Measurements from ENCODE around the gene EGFL8.
A peak's percentile ranks its signal among the peaks of the same experiment; 100 is the strongest.
"Not testable (repeated sequence)": the region's sequence is repeated elsewhere in the genome, so short reads cannot be mapped to it uniquely, and the experiment has no call there.

Gene EGFL8

GRCh38 chr6:32185681-32186131 lies 21.3 kb downstream of the EGFL8 start:
- DNase-seq: not testable (repeated sequence)

GRCh38 chr6:32186151-32186840 lies 21.9 kb downstream of the EGFL8 start:
- not testable (repeated sequence) for DNase-seq

GRCh38 chr6:32187009-32187709 lies 22.8 kb downstream of the EGFL8 start:
- DNase-seq: no peak

GRCh38 chr6:32187725-32188380 lies 23.5 kb downstream of the EGFL8 start:
- not testable (repeated sequence) for DNase-seq

GRCh38 chr6:32188381-32189068 lies 24.1 kb downstream of the EGFL8 start:
- DNase-seq: no peak

- no peak for DNase-seq
These were observed 24.8 kb downstream of the EGFL8 start for GRCh38 chr6:32189069-32189741.

- no peak for DNase-seq
These were observed 25.3 kb downstream of the EGFL8 start for GRCh38 chr6:32189742-32190053.

GRCh38 chr6:32190054-32190851 lies 25.9 kb downstream of the EGFL8 start, which contains the start of gene PBX2:
Gene PBX2 (minus strand): TSS chr6:32190202. CDS start chr6:32189915, 287 bp downstream.
- DNase-seq: peak; percentile 55

GRCh38 chr6:32190911-32191677 lies 26.7 kb downstream of the EGFL8 start:
- no peak for DNase-seq

- DNase-seq: no peak
These were observed 27.6 kb downstream of the EGFL8 start for GRCh38 chr6:32191696-32192607.

GRCh38 chr6:32192608-32193039 lies 28.2 kb downstream of the EGFL8 start, which contains the start of gene GPSM3:
Gene GPSM3 (minus strand): TSS chr6:32192643. CDS start chr6:32192513, 130 bp downstream.
- DNase-seq: peak; percentile 37

GRCh38 chr6:32193096-32193495 lies 28.7 kb downstream of the EGFL8 start:
- not testable (repeated sequence) for DNase-seq

- no peak for DNase-seq
These were observed 30.0 kb downstream of the EGFL8 start for GRCh38 chr6:32194388-32194787.

GRCh38 chr6:32194825-32195651 lies 30.6 kb downstream of the EGFL8 start:
- DNase-seq: no peak

- peak; percentile 100 for DNase-seq
These were observed 31.2 kb downstream of the EGFL8 start for GRCh38 chr6:32195652-32195901.

GRCh38 chr6:32195902-32196681 lies 31.7 kb downstream of the EGFL8 start:
- peak; percentile 76 for DNase-seq

- no peak for DNase-seq
These were observed 32.6 kb downstream of the EGFL8 start for GRCh38 chr6:32196682-32197616.

Measured in DMS153 (cell line).